NCI-H2081 (cell line): ENCODE data around the gene MITF.
"Not testable (repeated sequence)": the region's sequence is repeated elsewhere in the genome, so short reads cannot be mapped to it uniquely, and the experiment has no call there.

Source experiments
- DNase-seq, 2 experiments: peaks; one replicate each; lab custom pipeline; 2025; lab: John Stamatoyannopoulos, UW

MITF gene

DNA sequence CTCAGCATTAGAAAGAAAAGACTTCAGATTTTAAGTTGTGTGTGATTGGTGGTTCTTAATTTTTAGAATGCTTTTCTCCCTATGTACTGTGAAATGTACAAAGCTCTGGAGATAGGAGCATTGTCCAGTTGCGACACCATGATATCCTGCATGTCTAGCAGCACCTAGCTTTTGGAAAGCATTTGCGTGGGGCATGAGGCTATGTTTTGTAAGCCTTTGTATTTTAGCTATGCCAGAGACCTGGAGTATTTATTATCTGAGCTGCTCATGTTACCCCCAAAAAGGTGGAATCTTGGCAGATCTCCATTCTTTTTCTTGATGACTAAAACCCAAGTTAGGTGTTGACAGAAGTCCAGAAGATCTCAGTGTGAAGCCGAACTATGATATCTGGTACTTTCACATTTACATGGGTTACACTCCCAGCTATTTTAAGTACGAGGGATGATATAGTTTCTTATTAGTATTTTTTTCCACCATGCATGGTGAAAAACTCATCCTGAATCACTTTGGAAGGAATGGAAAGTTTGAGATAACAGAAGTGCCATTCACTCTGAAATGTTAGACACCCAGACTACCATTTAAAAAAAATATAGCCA is 133.6 kb downstream of the MITF start:
- no peak for DNase-seq

DNA sequence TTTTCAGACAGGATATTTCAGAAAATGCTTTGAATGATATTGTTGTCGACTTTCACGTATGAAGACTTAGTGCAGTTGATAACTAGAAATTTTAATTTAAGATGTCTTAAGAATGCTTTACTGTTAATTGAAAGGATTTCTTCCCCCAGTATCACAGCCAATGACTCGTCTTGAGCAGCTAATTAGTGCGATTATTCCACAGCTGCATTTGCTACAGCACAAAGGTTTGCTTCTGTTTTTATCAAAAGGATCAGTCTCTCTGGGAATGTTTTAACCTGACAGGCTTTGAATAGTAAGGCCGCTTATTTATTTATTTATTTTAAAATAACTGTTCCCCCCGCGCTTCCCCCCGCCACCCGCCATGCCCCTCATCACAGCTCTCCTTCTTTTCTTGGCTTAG is 136.8 kb downstream of the MITF start:
- no peak for DNase-seq

DNA sequence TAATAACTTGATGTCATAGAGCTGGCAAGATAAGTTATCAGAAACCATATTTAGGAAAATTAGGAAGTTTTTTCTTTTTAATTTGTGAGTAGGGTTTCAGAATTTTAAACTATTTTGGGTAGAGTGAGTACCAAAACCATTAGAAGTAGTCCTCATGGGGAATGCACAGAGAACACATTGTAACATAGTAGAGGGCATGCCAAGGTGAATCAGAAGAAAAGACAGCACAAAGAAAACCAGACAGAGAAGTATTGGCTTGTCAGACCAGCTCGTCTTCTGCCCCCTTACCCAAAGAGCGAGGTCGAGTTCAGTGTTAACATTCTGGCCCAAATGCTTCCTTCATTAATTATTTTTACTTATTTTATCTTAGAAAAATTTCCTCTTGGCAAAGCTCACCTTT is 139.0 kb downstream of the MITF start:
- no peak for DNase-seq

DNA sequence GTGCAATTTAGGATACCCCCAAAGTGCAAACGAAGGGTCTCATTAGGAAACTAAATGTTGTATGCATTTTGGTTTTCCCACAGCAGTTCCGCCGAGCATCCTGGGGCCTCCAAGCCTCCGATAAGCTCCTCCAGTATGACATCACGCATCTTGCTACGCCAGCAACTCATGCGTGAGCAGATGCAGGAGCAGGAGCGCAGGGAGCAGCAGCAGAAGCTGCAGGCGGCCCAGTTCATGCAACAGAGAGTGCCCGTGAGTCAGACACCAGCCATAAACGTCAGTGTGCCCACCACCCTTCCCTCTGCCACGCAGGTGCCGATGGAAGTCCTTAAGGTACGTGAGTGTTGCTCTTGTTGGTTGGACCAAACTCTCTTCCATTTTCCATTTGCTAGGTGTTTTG is 139.8 kb downstream of the MITF start:
- no peak for DNase-seq

DNA sequence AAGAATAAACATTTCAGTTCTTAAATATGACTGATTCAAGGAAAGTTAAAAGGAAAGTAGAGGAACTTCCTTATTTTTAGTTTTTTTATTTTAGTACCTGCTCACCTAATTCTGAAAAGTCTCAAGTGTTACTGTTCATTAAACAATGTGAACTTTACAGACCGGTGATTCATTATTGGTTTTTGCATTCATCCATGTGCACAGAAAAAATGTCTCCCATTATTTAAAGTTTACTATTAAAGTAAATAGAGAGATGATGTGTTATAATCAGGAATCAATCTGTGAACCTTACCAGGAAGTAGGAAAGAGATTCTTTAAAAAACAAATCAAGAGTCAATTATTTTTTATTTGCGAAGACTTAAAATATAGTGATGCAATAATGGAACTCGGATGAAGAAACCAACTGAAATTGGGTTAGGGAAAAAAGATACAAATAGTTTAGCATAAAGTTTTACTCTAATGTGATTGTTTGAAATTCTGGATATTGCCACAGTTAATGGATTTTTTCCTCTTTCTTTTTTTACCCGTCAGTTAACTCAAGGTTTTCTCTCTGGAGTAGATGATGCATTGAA is 140.9 kb downstream of the MITF start:
- DNase-seq = no peak

DNA sequence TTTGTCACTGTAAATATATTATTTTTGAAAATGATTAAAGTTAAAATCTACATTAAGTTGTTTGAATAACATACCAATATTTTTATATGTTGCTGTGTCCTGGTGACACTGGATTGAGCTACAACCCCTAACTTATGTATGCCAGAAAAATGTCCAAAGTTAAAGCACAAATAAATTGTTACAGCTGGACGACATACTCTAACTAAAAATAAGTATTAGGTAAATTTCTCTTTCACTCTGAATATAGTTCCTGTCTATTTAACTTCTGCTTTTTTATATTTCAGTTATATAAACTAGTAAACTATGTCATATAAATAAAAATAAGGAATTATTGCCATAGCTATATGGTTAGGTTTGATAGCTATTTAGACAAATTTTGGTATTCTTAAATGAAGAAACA is 141.8 kb downstream of the MITF start:
- no peak for DNase-seq

DNA sequence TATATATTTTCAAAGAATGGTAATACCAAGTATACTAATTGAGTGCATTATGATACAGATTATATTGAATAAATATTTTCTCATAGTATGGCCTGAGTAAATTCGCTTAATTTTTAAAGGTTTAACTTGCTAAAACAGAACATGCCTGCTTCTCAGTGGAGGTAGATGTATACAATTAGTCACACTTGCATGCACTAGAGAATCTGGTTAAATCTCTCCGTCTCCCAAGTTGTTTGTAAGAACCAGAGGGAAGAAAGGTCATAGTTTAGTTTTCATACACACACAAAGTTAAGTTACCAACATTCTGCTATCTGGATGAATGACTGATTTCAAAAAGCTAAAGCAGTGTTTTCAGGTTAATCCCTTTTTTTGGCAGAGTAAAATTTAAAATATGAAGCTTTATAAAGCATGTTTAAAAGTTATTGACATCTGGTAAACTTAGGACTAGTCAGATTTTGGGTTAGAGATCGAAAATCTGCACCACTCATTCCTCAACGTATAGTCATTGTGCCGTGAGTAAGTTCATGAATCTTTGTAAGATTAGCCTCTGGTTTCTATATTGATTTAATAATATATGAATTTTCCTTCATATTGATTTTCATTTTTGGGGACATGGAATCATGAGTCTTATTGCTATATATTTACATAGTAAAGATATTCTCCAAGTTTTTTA is 142.6 kb downstream of the MITF start:
- DNase-seq = no peak

DNA sequence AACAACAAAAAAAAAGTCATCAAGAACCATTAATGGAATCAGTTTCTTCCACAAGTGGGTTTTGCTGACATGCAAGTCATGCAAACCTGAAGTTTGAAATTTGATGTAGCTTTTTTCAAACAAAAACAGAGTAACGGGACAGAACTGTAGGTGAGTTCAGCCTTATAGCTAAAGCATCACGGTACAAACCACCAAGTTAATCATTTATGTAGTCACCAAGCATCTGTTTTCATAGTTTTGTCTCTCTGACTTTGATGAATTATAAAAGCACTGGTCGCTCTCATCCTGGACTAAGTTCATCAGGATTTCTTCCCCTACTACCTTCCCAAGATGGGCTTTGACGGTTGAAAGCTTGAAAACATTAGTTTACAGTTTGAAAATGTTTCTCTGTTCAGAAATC is 143.3 kb downstream of the MITF start:
- DNase-seq = no peak

DNA sequence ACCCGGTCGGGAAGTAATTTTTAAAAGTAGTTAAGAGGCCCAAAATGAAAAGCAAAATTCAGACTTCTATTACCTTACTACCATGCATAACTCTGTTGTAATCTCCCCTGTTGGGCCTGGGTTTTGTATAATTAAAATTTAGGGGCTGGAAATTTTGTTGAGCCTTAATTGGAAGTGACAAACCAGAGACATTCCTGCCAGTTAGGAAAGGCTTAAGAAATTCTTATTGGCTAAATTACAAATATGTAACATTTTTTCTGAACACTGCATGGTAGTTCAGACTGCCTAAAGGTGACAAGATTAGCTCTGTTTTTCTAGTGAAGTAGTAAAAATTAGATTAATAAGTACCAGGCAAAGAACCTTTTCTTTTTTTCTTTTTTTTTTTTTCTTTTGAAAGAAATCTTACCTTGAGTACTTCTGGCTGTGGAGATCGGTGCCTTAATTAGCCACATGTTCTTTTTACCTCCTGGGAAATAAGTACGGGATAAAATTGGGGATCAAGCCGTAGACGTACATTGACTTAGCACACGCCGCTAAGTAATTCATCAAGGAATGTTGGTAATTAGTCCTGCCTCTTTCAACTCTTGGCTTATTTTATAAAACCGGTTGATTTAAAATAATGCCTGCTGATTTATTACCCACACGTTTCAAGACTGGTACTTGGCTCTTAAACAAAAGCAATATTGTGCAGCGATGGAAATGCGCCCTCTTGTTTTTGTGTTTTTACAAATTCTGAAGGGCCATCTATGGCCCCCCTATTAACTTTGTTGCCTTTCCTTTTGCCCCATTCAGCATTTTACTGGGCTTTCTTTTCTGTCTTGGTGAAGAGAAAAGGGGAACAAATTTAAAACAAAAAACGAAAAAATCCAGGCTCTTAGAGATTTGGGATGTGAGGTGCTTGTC is 149.0 kb downstream of the MITF start:
- no peak for DNase-seq

DNA sequence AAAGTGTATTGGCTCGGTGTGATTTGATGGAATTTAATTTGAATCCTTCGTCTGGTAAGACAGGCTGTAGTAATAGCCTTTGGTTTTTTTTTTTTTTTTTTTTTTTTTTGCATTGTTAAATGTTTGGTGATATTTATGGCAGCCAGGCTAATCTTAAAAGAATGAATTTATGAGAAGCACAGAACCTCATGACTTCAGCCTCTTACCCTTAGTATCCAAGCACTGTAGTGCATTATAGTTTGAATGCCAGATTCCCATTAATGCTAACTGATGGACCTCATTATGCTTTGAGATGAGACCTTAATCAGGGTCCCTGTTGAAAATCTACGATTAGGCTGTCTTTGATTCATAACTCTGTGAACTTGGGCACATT is 149.7 kb downstream of the MITF start:
- DNase-seq = no peak

DNA sequence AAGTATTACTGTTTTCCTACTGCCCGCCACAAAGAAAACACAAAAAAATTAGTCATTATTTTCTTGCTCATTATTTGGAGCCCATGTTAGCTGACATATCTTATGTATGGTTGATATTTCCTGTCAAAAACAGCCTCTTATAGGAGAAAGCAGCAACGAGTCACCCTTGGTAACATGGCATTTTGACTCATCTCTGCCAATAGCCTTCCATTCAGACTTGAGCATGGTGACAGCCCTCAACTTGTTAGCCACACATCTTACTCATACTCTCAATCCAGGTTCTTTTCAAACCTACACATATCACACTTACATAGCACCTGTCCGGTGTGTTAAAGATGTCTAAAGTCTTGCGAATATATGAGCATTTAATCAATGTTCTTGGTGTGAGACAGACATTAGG is 150.8 kb downstream of the MITF start:
- DNase-seq = no peak

DNA sequence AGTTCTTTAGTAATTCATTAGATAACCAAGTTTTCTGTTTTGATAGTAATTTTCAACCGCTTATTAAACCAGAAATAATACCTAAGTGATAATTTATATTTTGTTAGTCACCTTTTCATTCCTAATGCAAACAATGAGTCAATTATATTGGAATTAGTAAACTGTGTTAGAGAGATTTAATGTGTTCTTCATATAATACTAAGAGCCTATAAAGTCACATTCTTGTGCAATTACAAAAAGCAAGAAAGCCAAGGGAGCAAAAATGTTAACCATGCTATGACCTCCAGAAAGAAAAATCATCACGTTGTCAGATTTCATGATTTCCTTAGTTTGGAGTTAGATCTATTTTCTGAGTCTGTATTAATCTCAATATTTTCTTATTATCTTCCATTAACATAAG is 151.4 kb downstream of the MITF start:
- DNase-seq = no peak

DNA sequence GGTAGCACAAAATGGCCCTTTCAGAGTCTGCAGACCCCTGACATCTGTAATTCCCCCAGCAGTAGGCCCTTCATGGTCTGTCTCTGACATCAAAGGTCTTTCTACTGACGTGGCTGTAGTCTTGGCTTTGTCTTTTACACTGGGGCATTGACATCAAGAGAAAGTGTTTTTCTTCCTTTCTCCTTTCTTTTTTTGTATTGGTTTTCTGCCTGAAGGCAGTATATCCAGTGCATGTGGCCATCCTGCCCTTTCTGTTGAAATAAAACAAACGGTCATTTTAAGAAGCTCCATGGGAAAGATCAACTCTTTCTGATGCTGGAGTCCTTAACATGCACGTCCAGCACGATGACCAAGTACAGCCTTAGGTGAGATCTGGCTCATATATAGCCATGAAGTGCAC is 153.4 kb downstream of the MITF start:
- no peak for DNase-seq

DNA sequence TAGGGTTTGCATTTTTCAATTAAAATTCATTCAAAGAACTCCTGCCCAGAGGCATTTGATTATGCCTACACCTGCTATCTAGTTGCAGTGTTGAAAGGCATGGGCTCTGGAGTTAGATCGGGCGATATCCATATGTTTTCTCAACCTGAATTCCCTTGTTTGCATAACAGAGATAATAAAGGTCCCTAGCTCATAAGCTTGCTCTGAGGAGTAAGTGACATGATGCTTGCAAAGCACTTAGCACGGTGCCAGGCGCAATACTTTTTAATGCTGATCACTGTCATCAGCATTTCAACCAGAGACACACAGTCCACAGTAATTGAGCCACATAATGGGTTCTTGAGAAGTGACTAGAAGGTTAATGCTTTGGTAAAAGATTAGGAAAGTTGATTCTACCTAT is 154.0 kb downstream of the MITF start:
- no peak for DNase-seq

DNA sequence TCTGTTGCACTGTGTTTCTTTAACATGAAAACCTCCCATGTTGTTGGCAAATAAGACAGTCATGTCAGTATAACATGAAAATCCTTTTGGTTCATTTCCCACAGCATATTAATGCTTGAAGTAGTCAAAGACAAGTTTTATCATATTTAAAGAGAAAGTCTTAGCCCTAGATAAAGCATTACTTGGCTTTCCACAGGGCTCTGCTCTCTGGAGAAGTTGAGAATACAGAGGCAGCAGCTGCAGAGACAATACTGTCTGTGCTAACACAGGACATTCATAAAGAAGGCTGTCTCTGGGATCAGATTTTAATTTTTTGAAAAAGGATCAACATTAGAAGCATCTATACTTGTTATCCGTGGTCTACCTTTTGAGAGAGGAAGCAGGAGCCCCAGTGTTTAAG is 156.8 kb downstream of the MITF start:
- DNase-seq = no peak

DNA sequence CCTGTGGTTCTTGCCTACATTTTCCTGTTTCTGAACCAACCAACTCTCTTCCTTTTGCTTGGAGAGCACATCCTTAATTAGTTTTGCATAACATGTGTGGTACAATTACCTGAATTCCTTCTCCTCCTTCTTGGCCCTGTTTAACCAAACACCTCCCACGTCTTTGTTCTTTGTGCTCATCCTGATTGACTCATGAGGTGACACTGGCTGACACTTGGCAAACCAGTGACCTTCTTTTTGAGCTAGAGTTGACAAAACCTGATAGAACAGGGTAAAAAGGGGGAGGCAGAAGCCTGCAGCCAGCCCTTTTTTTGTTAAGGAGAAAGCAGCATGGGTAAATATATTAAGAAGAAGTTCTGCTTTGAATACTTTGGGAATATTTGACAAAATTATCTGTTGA is 161.1 kb downstream of the MITF start:
- DNase-seq = no peak

DNA sequence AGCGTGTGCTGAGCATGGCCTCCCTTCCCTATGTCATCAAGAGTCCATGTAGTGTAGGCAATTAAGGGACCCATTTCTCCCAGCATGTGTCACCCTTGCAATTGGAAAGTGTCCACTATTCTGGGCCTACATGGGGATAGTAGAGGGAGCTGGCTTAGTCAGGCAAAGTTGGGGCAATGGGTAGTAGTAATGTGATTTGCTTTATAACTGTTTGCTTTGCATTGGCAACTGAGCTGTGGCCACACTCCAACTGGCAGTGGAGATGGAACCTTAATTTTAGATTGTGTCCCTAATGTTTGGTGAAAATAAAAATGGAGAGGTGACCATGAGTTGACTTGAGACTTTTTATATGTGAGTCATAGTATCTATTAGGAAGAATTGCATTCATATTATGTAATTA is 162.5 kb downstream of the MITF start:
- DNase-seq = no peak

DNA sequence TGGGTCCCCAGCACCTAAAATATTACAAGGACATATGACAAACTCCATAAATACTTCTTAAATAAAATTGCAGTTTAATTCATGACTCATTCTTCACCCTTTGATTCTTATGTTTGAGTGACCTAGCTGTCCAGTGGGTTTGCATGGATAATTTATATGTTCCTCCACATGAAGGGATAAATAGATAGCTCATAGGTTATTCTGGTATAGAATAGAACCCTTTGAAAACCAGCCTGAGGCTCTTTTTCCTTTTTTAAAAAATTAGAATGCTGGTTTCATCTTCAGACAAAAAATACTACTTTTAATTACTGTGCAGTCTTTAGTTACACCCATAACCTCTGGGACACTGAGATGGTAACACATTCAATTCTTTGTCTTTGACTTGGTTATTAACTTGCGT is 163.1 kb downstream of the MITF start:
- DNase-seq = no peak

DNA sequence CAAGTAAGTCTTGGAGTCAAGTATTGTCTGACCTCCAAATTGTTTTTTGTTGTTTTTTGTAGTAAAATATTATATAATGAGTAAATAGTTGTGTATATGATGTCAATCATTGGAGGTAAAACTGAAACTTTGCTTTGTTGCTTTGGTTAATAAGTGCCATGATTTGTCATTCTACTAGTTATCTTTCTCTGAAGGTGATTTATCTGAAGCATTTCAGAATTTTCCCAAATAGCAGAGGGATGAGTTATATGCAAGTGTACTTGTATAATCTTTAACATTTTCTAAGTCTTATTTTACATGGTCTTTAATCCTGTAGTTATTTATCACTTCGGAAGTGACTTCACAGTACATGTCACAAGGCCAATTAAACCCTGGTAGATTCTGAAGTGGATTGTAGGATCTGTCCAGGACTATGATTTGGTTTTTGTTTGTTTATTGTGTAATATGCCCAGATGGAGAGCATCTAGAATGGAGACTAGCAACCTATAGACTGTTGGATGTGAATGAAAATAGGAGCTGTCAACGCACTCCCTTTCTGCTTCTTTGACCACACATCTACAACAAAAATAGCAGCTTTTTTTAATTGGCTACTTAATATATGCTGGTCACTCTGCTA is 167.2 kb downstream of the MITF start:
- no peak for DNase-seq

DNA sequence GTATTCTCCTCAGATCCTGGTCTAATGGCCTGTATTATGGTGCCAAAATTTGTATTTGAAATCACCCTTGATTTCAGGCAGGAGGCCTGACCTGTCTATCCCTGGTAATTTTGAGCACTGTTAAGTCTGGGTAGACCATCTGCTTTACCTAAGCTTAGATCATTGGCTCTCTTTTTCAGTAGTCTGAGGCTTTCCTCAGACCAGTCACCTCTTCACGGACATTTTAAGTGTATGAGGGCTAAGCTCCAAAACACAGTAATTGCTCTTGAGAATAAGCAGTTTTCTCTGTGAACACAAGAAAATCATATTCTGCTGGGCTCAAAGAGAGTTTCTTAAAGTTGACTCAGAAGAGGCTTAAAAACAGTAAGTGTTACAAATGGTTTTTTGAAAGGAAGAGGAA is 168.3 kb downstream of the MITF start:
- DNase-seq = no peak

DNA sequence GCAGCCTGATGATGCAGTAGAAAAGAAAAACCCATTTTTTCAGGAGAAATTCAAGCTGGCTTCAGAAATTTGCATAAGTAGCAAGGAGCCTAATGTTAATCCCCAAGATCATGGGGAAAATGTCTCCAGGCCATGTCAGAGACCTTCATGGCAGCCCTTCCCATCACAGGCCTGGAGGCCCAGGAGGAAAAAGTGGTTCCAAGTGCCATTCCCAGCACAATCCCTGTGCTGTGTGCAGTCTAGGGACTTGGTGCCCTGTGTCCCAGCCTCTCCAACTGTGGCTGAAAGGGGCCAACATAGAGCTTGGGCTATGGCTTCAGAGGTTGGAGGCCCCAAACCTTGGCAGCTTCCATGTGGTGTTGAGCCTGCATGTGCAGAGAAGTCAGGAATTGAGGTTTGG is 170.6 kb downstream of the MITF start:
- DNase-seq = not testable (repeated sequence)

DNA sequence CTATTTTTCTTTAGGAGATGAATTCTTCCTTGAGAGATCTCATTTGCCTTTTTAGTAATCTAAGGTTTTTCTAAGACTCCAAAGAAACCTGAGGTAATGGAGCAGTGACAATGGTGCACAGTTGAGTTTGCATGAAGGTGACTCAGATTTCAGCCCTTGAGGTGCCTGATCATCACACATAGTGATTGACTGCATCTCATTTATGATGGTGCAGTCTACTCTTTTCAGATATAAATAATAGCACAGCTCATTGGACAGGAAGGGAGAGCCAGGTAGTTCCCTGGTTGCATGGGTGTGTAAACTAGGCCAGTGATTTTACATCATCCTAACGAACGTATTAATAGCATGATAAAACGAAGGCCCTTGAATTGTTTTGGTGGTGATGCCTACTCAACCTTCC is 174.2 kb downstream of the MITF start:
- no peak for DNase-seq

DNA sequence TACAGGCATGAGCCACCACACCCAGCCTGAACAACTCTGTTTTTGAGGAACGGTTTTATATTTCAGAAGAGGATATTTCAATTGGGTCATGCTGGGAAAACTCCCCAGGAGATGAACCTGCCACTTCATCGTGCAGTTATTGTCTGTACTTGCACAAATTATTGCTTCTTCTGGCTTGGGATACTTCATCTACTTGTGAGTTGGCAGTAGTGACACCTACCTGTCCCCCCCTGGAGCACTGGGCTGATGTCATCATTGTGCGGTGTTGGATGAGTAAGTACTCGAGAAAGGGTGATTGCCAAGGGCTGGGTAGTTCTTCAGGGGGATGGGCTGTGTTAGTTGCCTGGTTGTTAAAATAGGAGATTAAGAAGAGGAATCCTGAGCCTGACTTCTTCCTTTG is 175.1 kb downstream of the MITF start:
- no peak for DNase-seq
